ENCODE measurements around the gene KBTBD3. TPM values are rescaled to one million over a fixed set of nuclear protein-coding genes. Genes with fewer than 3 reads are reported as not detected.
"Not testable (repeated sequence)": the region's sequence is repeated elsewhere in the genome, so short reads cannot be mapped to it uniquely, and the experiment has no call there.

KBTBD3 gene
- total RNA-seq, 1 donor from 2014 or later, result 4.2 TPM

DNA sequence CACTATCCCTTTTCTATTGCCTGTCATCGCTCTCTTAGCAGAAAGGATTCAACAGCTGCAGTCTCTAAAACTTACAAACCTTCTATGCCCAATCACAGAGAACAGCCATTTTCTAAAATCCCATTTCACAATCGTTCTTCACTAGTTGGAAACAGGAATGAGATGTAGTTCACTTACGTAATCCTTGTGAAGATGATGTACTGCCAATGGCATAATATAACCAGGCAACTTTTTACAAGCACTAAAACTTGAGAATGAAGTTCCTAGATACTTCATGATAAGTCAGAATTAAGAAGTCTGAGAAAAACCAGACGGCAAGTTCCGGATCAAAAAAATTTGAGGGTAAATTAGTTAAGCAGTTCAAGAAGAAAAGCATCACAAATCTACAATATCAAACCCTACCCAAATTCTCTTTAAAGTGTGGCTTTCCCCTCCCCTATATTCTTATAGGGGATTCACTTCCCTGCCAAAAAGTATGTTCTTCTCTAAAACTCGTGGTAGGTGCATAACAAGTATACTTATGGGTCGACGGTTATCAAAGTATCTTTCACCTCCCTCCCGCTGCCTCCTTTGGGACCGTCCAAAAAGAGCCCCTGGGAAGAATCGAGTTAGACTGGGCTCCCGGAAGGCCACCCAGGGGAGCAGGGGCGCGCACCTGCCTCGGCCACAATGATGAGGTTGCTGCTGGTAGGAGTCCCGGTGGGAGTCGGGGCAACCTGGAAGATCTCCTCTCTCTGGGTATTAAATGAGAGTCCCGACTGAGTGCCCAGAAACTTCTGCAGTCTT is 55.8 kb downstream of the KBTBD3 start:
- no peak for DNase-seq (ENCODE audit: low read depth)
- TF ChIP-seq, protein P1, sequence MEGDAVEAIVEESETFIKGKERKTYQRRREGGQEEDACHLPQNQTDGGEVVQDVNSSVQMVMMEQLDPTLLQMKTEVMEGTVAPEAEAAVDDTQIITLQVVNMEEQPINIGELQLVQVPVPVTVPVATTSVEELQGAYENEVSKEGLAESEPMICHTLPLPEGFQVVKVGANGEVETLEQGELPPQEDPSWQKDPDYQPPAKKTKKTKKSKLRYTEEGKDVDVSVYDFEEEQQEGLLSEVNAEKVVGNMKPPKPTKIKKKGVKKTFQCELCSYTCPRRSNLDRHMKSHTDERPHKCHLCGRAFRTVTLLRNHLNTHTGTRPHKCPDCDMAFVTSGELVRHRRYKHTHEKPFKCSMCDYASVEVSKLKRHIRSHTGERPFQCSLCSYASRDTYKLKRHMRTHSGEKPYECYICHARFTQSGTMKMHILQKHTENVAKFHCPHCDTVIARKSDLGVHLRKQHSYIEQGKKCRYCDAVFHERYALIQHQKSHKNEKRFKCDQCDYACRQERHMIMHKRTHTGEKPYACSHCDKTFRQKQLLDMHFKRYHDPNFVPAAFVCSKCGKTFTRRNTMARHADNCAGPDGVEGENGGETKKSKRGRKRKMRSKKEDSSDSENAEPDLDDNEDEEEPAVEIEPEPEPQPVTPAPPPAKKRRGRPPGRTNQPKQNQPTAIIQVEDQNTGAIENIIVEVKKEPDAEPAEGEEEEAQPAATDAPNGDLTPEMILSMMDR (conservative IDR thresholded peaks at IDR 0.05; ENCODE audit: low read depth, low read length), result no peak
- H3K4me3 ChIP-seq (ENCODE audit: low read depth, low read length), result peak overlapping the region; percentile 87

DNA sequence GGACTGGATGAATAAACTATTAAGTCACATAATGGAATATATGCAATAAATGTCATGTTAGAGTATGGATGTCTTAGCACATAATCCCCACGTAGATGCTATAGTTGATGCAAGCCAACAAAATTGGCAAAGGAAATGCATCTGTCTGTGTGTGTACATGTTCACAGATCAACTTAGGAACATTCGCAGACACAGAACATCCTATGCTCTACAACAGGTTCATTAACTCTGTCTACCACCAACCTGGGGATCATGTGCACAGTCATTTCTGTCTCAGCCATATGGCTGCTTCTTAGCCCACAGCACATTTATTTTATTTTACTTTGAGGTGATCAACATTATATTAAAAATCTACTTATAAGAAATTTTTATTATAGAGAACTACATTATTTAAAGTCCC is 60.1 kb downstream of the KBTBD3 start:
- TF ChIP-seq, protein P1 (conservative IDR thresholded peaks at IDR 0.05; ENCODE audit: low read depth, low read length), result no peak
- DNase-seq (ENCODE audit: low read depth), result no peak
- no peak overlapping the region for H3K4me3 ChIP-seq (ENCODE audit: low read depth, low read length)

DNA sequence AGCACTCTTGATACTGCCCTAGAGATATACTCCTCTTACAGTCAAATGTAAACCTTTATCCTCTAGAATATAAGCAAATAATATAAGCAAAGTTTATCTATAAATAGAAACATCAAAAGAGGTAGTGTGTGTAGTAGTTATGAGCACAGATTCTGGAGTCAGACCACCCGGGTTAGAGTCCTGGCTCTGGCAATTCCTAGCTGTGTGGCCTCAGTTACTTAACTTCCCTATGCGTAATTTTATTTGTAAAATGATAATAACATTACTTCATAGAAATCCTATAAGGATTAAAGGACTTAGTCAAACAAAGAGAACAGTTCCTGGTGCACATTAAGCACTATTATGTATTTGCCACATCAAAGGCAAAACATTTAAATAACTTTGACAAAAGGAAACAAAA is 62.1 kb downstream of the KBTBD3 start:
- no peak for DNase-seq (ENCODE audit: low read depth)
- TF ChIP-seq, protein P1 (conservative IDR thresholded peaks at IDR 0.05; ENCODE audit: low read depth, low read length), result no peak
- no peak overlapping the region for H3K4me3 ChIP-seq (ENCODE audit: low read depth, low read length)

DNA sequence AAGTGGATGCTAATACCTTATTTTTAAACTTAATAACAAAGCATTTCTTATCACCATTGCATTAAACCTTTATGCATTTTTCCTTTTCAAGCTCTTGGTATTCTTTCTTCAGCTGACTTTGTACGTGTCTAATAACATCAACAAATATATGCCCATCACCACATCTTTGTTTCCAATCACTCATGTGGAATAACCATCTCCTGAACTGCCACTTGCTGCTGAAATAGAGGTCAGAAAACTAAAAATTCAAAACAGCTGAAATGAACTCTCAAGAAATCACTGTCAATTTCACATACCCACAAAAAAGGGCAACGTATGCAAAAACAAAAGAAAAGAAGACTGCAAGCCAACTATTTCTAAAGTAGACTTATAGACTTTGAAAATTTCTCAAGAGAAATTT is 62.5 kb downstream of the KBTBD3 start:
- TF ChIP-seq, protein P1 (conservative IDR thresholded peaks at IDR 0.05; ENCODE audit: low read depth, low read length), result no peak
- no peak overlapping the region for H3K4me3 ChIP-seq (ENCODE audit: low read depth, low read length)
- DNase-seq (ENCODE audit: low read depth), result no peak

DNA sequence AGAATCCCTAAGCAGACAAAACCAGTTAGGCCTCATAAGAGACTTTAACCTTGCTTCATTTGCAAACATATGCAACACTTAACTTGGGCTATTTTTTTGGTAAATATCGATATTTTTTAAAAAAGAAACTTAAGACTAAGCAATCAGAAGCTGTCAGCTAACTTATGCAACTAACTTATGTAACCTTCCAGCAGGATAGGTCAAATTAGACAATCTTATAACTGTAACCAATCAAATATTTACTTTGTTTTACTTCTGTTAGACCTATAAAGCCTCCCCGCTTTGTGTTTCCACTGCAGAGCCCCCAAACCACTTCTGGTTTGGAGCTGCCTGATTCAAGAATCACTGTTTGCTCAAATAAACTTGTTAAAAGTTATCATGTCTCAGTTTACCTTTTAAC is 63.1 kb downstream of the KBTBD3 start:
- H3K4me3 ChIP-seq (ENCODE audit: low read depth, low read length), result no peak overlapping the region
- no peak for DNase-seq (ENCODE audit: low read depth)
- TF ChIP-seq, protein P1 (conservative IDR thresholded peaks at IDR 0.05; ENCODE audit: low read depth, low read length), result no peak

DNA sequence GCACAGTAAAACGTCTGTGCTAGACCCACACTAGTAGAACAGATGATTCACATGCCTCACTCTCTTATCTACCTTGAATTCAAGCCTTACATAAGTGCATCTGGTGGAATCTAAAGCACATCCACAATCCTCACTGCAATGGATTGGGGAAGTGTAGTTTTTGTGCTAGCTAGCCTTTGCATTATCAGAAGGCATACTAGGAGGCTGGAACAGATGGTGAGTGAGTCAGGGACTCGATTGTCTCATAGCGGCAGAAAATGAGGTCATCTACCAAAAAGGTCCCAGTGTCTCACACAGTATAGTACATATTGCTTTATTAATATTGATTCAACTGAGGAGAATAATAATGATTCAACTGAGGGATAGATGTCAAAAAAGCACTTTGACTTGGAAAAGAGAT is 64.4 kb downstream of the KBTBD3 start:
- TF ChIP-seq, protein P1 (conservative IDR thresholded peaks at IDR 0.05; ENCODE audit: low read depth, low read length), result no peak
- no peak for DNase-seq (ENCODE audit: low read depth)
- no peak overlapping the region for H3K4me3 ChIP-seq (ENCODE audit: low read depth, low read length)

DNA sequence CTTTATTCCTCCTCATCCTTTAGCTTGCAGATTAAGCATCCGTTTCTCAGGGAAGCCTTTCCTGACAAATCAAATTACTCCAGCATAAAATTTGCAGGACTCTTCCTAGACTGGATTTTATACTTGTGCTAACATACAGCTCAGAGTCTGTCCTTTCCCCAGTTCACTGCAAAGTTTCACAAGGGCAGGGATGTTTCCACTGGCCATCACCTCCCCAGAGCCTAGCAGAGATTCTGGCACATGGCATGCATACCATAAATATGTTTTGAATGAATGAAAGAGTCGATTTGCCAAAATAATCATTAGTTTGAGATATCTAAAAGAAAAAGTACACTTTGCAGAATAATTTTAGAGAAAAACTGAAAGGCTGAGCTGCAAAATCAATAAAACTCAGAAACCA is 65.7 kb downstream of the KBTBD3 start:
- no peak for DNase-seq (ENCODE audit: low read depth)
- TF ChIP-seq, protein P1 (conservative IDR thresholded peaks at IDR 0.05; ENCODE audit: low read depth, low read length), result no peak
- H3K4me3 ChIP-seq (ENCODE audit: low read depth, low read length), result no peak overlapping the region

DNA sequence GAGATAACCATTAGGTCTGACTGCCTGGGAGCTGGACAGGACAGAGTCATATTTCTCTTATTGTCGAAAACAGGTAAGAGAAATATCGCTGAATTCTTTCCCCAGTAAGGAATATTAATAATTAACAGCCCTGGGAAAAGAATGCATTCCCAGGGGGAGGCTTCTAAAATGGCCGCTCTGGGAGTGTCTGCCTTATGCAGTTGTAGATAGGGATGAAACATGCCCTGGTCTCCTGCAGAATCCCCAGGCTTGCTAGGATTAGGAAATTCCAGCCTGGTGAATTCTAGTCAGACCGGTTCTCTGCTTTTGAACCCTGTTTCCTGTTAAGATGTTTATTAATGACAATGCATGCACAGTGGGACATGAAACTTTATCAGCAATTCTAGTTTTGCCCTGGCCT is 74.1 kb downstream of the KBTBD3 start:
- DNase-seq (ENCODE audit: low read depth); H3K4me3 ChIP-seq (ENCODE audit: low read depth, low read length): not testable (repeated sequence)

All from epithelial cell of proximal tubule (primary cell).